ENCODE data around the gene RAB29.
A peak's percentile ranks its signal among the peaks of the same experiment; 100 is the strongest.

DNA sequence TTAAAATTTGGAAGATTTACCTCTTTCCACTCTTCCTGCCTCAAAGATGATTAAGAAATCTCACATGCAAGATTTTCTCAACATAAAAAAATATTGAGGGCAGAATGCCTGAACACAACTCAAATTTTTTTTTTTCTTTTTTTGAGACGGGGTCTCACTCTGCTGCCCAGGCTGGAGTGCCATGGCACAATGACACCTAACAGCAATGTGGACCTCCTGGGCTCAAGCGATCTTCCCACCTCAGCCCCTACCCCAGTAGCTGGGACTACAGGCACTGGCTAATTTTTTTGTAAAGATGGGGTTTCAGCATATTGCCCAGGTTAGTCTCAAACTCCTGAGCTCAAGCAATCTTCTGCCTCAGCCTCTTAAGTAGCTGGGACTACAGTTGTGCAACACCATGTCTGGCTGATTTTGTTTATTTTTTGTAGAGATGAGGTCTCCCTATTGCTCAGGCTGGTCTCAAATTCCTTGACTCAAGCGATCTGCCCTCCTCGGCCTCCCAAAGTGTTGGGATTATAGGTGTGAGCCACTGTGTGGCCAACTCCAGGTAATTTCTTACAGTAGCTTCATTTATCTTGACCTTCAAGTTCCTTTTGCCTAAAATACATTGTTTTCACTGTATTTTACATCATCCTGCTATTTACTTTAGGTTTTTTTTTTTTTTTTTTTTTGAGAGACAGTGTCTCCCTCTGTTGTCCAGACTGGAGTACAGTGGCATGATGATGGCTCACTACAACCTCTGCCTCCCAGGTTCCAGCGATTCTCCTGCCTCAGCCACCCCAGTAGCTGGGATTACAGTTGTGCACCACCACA lies 35.7 kb downstream of the RAB29 start:
- TF ChIP-seq POLR2A (IDR thresholded peaks at IDR 0.05) (no peak), CTCF (IDR thresholded peaks at IDR 0.05) (peak in 2 of 4 donors; percentile 22 to 34)
